NCI-H2081 treated with DMSO at 0.1 percent for 48 hours (cell line): ENCODE results near the gene PRRT4.

Experiments used
- DNase-seq: peaks from one replicate; lab custom pipeline; 2025; lab: John Stamatoyannopoulos, UW

PRRT4 gene

DNA sequence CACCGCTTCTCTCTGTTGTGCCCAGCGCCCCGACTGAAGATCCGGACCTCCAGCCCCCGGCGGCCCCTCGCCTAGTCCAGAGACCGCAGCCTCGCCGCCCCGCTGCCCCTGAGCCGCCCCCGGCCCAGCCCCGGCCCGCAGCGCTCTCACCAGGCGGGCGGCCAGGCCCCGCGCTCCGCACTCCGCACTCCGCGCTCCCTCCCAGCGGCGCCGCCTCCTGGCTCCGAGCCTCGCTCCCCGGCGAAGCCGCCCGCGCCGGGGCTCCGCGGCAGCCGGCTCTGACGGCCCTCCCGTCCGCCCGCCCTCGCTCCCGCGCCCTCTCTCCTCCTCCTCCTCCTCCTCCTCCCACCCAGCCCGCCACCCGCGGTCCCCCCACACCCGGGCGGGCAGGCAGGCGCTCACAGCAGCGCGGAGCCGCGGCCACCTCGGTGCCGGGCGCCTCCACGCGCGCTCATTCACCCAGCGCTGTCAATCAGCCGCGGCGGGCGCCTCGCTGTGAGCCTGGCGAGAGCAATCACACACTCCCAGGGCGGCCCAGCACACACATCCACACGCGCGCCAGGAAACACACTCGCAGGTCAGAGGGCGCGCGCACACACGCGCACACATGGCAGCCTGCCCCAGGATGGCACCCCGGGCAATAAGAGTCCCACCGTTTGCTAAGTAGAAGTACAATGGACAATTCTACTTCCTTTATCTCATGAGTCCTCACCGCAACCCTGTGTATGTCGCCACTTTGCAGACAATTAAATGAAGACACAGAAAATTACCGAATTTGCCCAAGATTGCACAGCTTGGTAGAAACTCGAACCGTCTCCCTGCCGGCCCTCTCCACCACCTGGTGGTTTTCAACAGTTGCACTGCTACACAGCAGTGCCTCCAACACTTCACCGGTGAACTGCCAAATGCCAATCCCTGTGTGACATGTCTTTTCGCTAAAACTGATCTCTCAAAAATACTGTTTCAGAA, at the start of gene PRRT4:
PRRT4 (minus strand) TSS at position 280 of the 969 bp plus-strand sequence.
- DNase-seq, result no peak

GRCh38 chr7:128410451-128410753, 48.9 kb upstream of the PRRT4 start:
- DNase-seq, result no peak

GRCh38 chr7:128409596-128410450, 48.3 kb upstream of the PRRT4 start, which contains the start of gene IMPDH1:
TSS of gene IMPDH1 (minus strand) at chr7:128409982. CDS start at chr7:128409901, 81 bp downstream.
- no peak for DNase-seq

- DNase-seq, result no peak
Observed at GRCh38 chr7:128408709-128409595, 47.5 kb upstream of the PRRT4 start.

- no peak for DNase-seq
Observed at GRCh38 chr7:128407751-128408708, 46.5 kb upstream of the PRRT4 start.

GRCh38 chr7:128407233-128407589, 45.7 kb upstream of the PRRT4 start:
- DNase-seq, result no peak

DNA sequence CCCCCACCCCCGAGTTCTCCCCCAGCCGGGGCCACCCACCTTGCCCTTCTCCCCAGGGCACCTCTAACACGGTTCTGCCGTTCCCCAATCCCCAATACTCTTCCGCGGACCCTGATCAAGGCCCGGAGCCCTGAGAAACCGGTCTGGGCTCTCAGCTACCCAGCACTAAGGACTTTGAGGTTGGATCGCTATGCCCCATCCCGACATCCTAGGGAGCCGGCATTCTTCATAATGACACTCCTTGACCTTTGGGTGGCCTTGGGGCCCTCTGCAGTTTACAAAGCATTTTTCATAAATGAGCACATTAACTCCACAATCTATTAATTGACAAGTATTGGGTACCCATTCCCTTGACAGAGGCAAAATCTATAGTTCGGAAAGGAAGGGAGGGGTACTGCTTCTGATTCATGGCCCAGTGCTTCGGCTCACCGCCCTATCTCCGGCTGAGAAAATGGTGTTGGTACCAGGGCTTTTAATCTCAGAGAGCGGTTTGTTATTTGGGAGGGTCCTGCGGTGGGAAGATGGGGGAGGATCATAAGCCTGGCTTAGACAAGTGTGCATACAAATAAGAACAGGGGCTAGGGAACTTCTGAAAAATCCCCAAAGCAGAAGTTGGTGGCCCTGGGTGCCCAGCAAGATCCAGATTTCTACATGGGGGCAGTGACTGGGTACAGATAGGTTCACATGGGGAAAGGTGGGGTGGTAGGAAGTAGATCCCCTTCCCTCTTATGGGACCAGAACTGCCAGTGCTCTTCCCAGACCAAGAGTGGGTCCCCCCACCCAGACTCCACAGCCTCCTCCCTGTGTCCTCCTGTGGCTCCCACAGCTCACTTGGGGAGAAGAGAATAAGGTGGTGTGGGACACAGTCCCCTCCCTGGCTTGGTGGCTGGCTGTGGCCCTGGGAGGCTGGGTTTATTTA, 45.1 kb upstream of the PRRT4 start:
- DNase-seq, result no peak

DNA sequence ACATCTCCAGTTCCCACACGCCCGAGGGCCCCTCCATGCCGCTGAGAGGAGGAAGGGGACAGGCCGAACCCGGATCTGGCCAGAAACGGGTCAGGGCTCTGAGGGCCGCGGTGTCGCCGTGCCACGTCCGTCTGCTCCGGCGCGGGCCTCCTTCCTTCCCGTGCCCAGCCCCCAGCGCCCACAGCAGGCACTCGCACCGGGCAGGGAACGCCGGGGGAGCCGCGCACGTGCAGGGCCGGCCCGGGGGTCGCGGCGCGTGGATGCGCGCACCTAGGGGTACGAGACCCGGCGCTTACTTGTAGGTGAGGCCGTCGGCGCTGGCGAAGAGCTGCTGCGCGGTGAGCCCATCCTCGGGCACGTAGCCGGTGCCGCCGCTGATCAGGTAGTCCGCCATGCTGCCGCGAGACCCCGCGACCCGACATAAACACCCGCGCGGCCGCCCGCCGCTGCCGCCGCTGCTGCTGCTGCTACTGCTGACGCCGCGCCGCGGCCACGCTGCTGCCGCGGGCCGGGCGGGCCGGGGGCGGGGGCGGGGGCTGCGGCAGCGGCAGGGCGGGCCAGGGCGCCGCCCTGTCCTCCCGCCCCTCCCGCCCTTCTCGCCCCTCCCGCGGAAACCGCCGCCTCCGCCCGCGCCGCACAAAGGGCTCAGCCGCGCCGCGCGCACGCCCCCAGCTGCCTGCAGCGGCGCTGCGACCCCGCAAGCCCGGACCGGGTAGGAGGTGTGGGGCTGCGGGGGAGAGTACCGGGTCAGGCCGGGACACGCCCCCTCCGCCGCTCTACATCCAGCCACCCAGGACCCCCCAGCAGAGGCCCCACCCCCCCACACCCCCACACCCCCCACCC, 44.2 kb upstream of the PRRT4 start:
- no peak for DNase-seq

GRCh38 chr7:128404886-128405470, 43.5 kb upstream of the PRRT4 start:
- DNase-seq, result no peak

GRCh38 chr7:128404143-128404681, 42.7 kb upstream of the PRRT4 start:
- DNase-seq, result no peak

- no peak for DNase-seq
Observed at GRCh38 chr7:128403676-128404075, 42.2 kb upstream of the PRRT4 start.

GRCh38 chr7:128402356-128402755, 40.9 kb upstream of the PRRT4 start:
- no peak for DNase-seq

DNA sequence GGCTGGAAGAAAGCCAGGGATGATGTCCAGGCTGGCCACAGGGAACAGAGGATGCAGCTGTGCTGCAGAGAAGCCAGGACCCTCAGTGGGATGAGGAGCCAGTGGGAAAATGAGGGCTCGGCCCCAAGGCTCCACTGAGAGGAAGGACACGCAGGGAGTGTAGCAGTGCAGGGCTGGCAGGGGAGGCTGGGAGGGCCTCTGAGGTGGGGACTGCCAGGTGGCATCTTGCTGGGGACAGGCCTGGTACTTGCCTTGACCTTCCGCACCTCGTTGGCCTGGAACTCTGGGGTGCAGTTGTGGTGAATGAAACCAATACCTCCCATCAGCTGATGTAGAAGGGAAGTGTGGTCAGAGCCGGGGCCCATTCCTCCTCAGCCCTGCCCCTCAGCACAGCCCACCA, 39.1 kb upstream of the PRRT4 start:
- DNase-seq, result no peak

GRCh38 chr7:128399991-128400390, 38.5 kb upstream of the PRRT4 start:
- DNase-seq, result no peak

DNA sequence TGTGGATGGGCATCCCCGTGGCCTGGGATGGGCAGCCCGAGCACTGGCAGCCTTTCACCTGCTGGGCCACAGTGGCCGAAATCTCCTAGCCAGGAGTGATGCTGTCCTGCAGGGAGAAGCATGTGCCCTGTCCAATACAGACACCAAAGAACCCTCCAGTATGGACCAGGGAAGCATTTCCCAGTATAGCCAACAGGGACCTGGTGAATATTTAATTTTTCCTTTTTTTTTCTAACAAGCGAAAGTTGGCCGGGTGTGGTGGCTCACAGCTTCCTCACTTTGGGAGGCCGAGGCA, 37.3 kb upstream of the PRRT4 start:
- DNase-seq, result no peak

GRCh38 chr7:128398016-128398840, 36.7 kb upstream of the PRRT4 start:
- DNase-seq, result no peak

- no peak for DNase-seq
Observed at GRCh38 chr7:128396357-128396756, 34.9 kb upstream of the PRRT4 start.
